ENCODE measurements around the gene GLIS1.
A peak's percentile ranks its signal among the peaks of the same experiment; 100 is the strongest.
"Not testable (repeated sequence)": the region's sequence is repeated elsewhere in the genome, so short reads cannot be mapped to it uniquely, and the experiment has no call there.

The GLIS1 gene

DNA sequence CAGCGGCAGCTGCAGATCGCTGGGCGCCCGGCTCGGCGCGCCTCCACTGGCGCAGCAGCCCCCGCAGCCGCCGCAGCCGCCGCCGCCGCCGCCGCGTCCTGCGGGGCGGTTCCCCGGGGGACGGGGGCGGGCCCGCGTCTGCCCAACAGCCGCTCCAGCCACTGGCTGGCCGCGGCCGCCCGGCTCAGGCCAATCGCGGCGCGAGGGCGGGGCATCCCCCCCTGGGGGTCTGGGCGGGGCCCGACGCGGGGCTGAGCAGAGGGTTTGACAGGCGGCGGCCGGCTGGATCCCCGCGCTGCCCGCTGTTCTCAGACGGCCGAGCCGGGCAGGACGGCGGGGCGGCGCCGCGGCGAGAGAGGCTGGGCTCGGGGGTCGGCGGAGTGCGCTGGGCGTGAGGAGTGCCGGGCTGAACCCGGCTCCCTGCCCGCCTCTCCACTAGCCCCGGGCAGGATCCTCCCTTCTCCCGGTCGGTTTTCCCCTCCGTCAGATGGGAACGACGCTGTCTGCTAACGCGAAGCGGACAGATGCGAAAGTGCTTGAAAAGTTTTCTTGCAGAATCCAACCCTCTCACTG is at the start of gene GLIS1:
TSS of gene GLIS1 (minus strand) at position 56 of the 573 bp plus-strand sequence. CDS start 1,100 bp downstream, outside the sequence.
- no peak for FAIRE-seq

GRCh38 chr1:53787655-53788054 is 48.7 kb upstream of the GLIS1 start:
- FAIRE-seq = no peak

DNA sequence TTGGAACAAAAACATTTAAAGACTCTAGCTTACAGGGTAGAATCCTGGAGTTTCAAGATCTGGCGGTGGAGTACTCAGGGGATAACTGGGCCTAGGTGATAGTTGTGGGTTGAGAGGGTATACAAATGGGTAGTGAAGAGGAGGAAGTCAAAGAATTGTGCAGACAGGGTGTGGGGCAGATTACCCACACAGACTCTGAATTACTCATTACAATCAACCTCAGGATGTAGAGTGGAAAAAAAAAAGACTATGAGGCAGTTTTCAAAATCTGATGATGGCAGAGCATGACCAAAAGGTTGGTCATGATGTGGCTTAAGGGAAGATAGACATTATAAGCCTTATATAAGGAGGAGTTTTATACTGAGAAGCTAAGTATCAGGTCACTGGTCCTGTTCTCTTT is 44.1 kb upstream of the GLIS1 start:
- FAIRE-seq = no peak

DNA sequence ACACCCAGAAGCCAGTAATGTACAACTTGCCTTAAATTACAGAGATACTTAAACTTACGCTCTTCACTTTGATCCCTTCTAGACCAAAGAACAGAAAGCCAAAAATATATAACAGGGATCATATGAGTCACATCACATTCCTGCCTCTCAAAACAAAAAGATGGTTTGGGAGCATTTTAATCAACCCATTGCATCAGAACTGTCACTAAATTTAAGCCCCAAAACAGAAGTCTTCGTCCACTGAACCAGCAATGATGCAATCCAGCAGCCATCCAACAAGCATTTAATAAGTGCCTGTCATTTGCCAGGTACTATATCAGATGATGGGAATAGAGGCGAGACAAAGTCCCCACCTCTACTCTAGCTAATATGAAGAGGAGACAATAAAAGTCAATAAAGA is 42.7 kb upstream of the GLIS1 start:
- FAIRE-seq = no peak

DNA sequence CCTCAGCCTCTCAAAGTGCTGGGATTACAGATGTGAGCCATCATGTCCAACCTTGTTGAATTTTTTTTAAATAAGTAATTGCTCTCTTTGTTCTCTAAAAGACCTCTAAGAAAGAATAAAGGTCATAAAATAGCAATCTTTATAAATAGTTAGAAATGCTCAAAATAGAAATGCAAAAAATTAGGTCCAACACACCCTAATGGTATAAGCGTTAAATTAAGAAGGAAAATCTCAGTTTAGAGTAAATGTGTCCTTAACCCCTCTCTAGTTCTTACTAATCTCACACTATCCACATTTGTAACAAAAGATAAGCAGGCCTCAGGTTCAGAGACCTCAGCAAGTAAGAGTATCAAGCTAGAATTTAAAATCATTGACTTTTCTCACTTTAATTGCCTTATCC is 38.3 kb upstream of the GLIS1 start:
- no peak for FAIRE-seq

GRCh38 chr1:53771648-53772047 is 32.7 kb upstream of the GLIS1 start:
- FAIRE-seq = no peak

GRCh38 chr1:53769780-53770179 is 30.8 kb upstream of the GLIS1 start:
- FAIRE-seq = no peak

DNA sequence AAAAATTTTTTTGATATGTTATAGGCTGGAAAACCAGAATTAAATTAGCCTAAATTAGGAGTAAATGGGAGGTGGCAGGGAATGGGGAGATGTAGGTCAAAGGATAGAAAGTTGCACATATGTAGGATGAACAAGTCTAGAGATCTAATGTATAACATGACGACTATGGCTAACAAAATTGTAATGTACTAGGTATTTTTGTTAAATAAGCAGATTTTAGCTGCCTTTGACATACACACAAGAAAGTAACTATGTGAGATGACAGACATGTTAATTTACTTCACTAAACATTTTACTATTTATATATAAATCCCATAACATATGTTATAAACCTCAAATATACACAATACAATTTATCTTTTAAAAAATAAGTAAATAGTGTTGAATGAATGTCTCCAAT is 30.2 kb upstream of the GLIS1 start:
- peak; percentile 5 for FAIRE-seq

GRCh38 chr1:53766831-53767405 is 28.0 kb upstream of the GLIS1 start:
- no peak for FAIRE-seq

- no peak for FAIRE-seq
These were observed 27.3 kb upstream of the GLIS1 start for GRCh38 chr1:53766194-53766742.

DNA sequence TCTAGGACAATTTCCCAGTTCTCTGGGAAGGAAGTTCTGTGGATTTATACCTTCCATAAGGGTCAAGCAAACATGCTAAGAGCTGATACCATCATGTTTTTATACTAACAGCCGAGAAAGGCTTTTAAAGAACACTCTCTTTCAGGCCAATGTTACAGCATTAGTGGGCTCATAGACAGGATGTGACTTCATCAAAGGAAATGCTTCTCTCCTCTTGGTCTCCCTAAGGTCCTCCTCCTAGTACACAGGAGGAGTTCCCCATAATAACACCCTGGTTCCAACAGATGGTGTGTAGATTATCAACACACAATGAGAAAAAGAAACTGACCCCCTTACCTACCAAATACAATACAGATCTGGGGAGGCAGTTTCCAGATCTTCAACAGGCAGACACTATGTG is 26.7 kb upstream of the GLIS1 start:
- no peak for FAIRE-seq

DNA sequence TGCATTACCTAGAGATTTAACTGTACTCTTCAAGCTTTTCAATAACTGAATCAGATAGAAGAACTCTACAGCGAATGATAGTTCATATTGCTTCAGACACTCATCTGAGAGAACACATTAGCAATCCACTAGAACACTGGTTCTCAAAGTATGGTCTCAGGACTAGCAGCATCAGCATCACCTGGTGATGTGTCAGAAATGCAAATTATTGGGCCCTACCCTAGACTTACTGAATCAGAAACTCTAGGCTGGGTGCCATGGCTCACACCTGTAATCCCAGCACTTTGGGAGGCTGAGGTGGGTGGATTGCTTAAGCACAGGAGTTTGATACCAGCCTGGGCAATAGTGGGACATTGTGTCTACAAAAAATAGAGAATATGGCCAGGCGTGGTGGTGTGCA is 24.9 kb upstream of the GLIS1 start:
- no peak for FAIRE-seq

GRCh38 chr1:53763461-53763860 is 24.5 kb upstream of the GLIS1 start:
- no peak for FAIRE-seq

DNA sequence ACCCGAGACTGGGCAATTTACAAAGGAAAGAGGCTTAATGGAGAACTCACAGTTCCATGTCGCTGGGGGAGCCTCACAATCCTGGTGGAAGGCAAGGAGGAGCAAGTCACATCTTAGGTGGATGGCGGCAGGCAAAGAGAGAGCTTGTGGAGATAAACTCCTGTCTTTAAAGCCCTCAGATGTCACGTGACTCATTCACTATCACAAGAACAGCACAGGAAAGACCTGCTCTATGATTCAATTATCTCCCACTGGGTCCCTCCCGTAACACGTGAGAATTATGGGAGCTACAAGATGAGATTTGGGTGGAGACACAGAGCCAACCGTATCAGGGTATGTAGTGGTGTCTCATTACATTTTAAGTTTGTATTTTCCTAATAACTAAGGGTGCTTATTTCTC is 21.5 kb upstream of the GLIS1 start:
- not testable (repeated sequence) for FAIRE-seq

DNA sequence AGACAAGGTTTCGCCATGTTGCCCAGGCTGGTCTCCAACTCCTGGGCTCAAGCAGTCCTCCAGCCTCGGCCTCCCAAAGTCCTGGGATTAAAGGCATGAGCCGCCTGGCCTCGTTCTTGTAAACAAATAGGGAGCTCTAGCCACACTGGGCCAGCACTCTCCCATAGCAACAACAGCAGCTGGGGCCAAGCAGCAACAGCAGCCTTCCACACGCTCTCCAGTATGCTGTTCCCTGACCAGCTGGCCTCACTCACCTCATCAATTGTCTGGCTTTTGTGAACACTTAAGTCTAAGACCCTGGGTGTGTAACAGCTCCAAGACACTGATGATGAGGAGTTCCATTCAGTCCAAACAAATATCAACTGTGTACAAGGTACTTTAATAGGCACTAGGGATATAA is 16.9 kb upstream of the GLIS1 start:
- FAIRE-seq = no peak

- FAIRE-seq = no peak
These were observed 15.7 kb upstream of the GLIS1 start for GRCh38 chr1:53754484-53755312.

DNA sequence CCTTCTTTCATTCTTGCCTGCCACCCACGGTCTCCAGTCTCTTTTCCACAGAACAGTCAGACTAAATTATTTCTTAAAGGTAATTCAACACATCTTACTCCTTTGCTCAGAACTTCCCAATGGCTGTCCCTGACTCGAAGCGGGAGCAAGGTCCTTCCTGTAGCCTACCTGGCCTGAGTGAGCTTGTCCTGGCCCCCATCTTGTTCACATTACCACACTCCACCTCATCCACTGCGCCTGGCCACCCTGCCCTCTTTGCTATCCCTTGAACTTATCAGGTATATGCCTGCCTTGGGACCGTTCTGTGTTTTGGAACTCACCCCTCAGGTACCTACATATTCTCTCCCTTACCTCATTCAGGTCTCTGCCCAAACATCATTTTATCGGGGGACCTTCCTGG is 13.3 kb upstream of the GLIS1 start:
- FAIRE-seq = no peak

DNA sequence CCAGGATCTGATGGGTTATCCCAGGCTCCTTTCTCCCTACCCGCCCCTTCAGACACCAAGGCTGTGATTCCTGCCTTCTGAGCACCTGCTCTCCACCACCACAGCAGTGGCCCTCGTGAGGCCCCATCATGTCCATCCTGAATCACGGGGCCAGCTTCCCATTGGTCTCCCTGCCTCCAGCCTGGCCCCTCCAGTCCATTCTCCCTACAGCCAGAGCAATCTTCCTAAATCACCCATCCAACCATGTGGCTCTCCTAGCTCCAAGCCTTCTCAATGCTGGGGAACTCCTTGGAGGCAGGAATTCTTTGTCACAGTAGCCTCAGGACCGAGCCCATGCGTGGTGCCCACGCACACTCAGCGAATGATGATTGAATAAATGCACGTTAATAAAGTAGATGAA is 8.9 kb upstream of the GLIS1 start:
- FAIRE-seq = no peak

DNA sequence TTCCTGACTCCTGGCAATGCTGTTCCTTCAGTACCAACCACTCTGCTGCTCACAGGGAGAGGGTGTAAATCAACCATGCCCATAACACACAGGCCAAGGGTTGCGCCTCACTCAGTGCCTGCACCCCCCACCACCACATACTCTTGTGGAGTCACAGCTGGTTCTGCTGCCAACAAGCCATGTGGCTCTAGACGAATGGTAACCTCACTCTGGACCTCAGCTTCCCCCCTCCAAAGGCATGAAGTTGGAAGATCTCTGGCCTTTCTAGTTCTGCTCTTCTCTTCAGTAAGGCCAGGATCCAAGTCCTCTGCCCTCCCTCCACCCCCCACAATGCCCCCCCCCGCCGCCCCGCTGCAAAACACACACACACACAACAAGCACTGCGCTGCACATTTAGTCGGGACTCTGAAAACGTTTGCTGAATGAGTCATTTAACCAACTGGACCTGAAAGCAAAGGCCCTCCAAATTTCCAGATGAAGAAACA is 1.7 kb upstream of the GLIS1 start:
- FAIRE-seq = no peak

DNA sequence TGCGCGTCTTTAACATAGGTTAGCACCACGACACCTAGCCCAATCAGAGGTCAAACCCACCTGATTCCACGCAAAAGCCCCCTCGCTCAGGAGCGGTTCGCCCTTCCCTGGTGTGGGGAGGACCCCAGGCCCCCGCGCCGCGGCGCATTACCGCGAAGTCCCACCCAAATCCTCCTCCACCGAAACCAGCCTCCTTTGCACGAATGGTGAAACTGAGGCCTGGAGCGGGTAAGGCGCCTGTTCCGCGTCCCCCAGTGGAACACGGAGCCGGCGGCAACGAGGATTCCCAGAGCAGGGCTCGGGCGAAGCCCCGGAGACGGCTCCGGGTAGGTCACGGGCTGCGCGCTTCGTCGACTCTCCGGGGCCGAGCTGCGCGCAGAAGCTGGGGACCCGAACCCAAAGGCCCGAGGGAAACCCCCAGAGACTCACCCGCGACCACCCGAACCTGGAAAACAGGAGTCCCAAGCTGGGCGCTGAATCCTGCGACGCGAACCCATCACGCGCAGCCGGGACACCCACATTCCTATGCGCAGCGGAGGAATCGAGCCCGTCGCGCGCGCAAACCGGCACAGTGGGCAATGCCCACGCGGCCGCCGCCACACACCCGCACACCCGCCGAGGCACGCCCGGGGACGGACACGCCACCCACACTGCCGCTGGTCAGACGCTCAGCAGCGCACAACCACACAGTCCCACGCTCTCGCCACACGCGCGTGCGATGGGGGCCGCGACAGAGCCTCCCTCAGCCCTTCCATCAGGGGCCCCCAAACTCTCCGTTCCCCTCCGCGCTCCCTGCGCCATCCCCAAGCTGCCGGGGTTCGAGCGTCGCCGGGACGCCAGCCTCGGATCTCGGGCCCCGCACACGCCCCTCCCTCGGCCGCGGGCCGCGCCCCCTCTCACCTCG is 507 bp downstream of the GLIS1 start:
- no peak for FAIRE-seq

- no peak for FAIRE-seq
These were observed 1.2 kb downstream of the GLIS1 start for GRCh38 chr1:53737648-53738204.

- no peak for FAIRE-seq
These were observed 2.7 kb downstream of the GLIS1 start for GRCh38 chr1:53736290-53736689.
